Loucy (cell line): ENCODE results near the gene ANKRD35.

Experiments
- EZH2phosphoT487 ChIP-seq: fragments of 200-600 bp; IDR thresholded peaks from 2 replicates; pipeline ENCODE4 v1.6.1; 2018; ENCODE audit warnings: antibody characterized with exemption, mild to moderate bottlenecking, moderate library complexity, borderline replicate concordance
- TF ChIP-seq, protein P1 (sequence below): fragments of 200-600 bp; sonication (generic); conservative IDR thresholded peaks from 2 replicates; pipeline ENCODE4 v1.5.1; 2014; ENCODE audit warnings: mild to moderate bottlenecking, antibody characterized with exemption, low read length

GRCh38 chr1:145837656-145838055 is 48.0 kb downstream of the ANKRD35 start:
- TF ChIP-seq, protein P1, sequence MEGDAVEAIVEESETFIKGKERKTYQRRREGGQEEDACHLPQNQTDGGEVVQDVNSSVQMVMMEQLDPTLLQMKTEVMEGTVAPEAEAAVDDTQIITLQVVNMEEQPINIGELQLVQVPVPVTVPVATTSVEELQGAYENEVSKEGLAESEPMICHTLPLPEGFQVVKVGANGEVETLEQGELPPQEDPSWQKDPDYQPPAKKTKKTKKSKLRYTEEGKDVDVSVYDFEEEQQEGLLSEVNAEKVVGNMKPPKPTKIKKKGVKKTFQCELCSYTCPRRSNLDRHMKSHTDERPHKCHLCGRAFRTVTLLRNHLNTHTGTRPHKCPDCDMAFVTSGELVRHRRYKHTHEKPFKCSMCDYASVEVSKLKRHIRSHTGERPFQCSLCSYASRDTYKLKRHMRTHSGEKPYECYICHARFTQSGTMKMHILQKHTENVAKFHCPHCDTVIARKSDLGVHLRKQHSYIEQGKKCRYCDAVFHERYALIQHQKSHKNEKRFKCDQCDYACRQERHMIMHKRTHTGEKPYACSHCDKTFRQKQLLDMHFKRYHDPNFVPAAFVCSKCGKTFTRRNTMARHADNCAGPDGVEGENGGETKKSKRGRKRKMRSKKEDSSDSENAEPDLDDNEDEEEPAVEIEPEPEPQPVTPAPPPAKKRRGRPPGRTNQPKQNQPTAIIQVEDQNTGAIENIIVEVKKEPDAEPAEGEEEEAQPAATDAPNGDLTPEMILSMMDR = no peak
- TF ChIP-seq EZH2phosphoT487 = no peak
